Measurements from ENCODE around the gene SLC16A10. TPM values are rescaled to one million over a fixed set of nuclear protein-coding genes. Genes with fewer than 3 reads are reported as not detected.
"Not testable (repeated sequence)": the region's sequence is repeated elsewhere in the genome, so short reads cannot be mapped to it uniquely, and the experiment has no call there.

The SLC16A10 gene
- total and polyA plus RNA-seq, 3 experiments from 2014 or later, result 2.2 to 3.5 (median 3.3) TPM

GRCh38 chr6:111091987-111092386 lies 4.7 kb downstream of the SLC16A10 start:
- ChIA-PET CTCF (no interaction called here), POLR2A (no interaction called here)
- H3K27ac ChIP-seq (ENCODE audit: low read depth, low read length), result no peak overlapping the region
- no peak overlapping the region for H3K4me3 ChIP-seq (ENCODE audit: low read length)
- peaks cover 28% of the 10 kb centered on the region for H3K4me1 ChIP-seq (ENCODE audit: insufficient read depth, low read length)
- H3K9me3 ChIP-seq (ENCODE audit: low read length), result no peaks in the 10 kb centered on the region
- Mint-ChIP-seq H3K27me3 (peaks cover 4 to 29% of the 10 kb centered on the region in 2 donors), H3K4me3 (no peak overlapping the region), H3K36me3 (no peaks in the 10 kb centered on the region), H3K4me1 (peaks cover 16 to 32% (median 24%) of the 10 kb centered on the region in 3 donors), H3K9me3 (no peaks in the 10 kb centered on the region), H3K27ac (no peak overlapping the region)
- H3K27me3 ChIP-seq (ENCODE audit: insufficient read depth, low read length, poor library complexity, severe bottlenecking), result no peaks in the 10 kb centered on the region
- no peak for DNase-seq
- H3K36me3 ChIP-seq (ENCODE audit: insufficient read depth, low read length), result no peaks in the 10 kb centered on the region

GRCh38 chr6:111095488-111095887 lies 8.2 kb downstream of the SLC16A10 start:
- H3K4me3 Mint-ChIP-seq; H3K36me3 ChIP-seq (ENCODE audit: insufficient read depth, low read length); H3K9me3 Mint-ChIP-seq; H3K4me1 Mint-ChIP-seq; H3K4me3 ChIP-seq (ENCODE audit: low read length); H3K36me3 Mint-ChIP-seq; H3K27ac ChIP-seq (ENCODE audit: low read depth, low read length); DNase-seq; POLR2A ChIA-PET; CTCF ChIA-PET; H3K27me3 ChIP-seq (ENCODE audit: insufficient read depth, low read length, poor library complexity, severe bottlenecking); H3K27ac Mint-ChIP-seq; H3K9me3 ChIP-seq (ENCODE audit: low read length): not testable (repeated sequence)
- H3K4me1 ChIP-seq (ENCODE audit: insufficient read depth, low read length), result peaks cover 17% of the 10 kb centered on the region
- peaks cover 3 to 14% of the 10 kb centered on the region in 2 donors for H3K27me3 Mint-ChIP-seq

- no peak overlapping the region for H3K27ac ChIP-seq (ENCODE audit: low read depth, low read length)
- CTCF ChIA-PET, result no interaction called here
- peaks cover 17% of the 10 kb centered on the region for H3K4me1 ChIP-seq (ENCODE audit: insufficient read depth, low read length)
- no peaks in the 10 kb centered on the region for H3K27me3 ChIP-seq (ENCODE audit: insufficient read depth, low read length, poor library complexity, severe bottlenecking)
- Mint-ChIP-seq H3K4me1 (peaks cover 6 to 9% (median 8%) of the 10 kb centered on the region in 3 donors), H3K36me3 (no peaks in the 10 kb centered on the region), H3K27ac (peak overlapping the region in 5 of 8 donors; percentile 5 to 53 (median 24)), H3K27me3 (peaks cover 3 to 15% of the 10 kb centered on the region in 2 donors), H3K4me3 (peak overlapping the region in 1 of 7 donors; percentile 30), H3K9me3 (no peaks in the 10 kb centered on the region)
- POLR2A ChIA-PET, result no interaction called here
- DNase-seq, result peak in 3 of 5 donors; percentile 44 to 82 (median 47)
- no peaks in the 10 kb centered on the region for H3K9me3 ChIP-seq (ENCODE audit: low read length)
- H3K4me3 ChIP-seq (ENCODE audit: low read length), result no peak overlapping the region
- H3K36me3 ChIP-seq (ENCODE audit: insufficient read depth, low read length), result no peaks in the 10 kb centered on the region
These were observed 8.9 kb downstream of the SLC16A10 start for GRCh38 chr6:111096246-111096645.

- Mint-ChIP-seq H3K27ac (no peak overlapping the region), H3K9me3 (no peaks in the 10 kb centered on the region), H3K4me3 (no peak overlapping the region), H3K27me3 (peaks cover 0 to 6% of the 10 kb centered on the region in 2 donors), H3K4me1 (peaks cover 6 to 9% (median 8%) of the 10 kb centered on the region in 3 donors), H3K36me3 (no peaks in the 10 kb centered on the region)
- DNase-seq, result no peak
- ChIA-PET CTCF (no interaction called here), POLR2A (no interaction called here)
- H3K4me3 ChIP-seq (ENCODE audit: low read length), result no peak overlapping the region
- no peaks in the 10 kb centered on the region for H3K9me3 ChIP-seq (ENCODE audit: low read length)
- H3K27ac ChIP-seq (ENCODE audit: low read depth, low read length), result no peak overlapping the region
- no peaks in the 10 kb centered on the region for H3K36me3 ChIP-seq (ENCODE audit: insufficient read depth, low read length)
- H3K4me1 ChIP-seq (ENCODE audit: insufficient read depth, low read length), result peaks cover 17% of the 10 kb centered on the region
- no peaks in the 10 kb centered on the region for H3K27me3 ChIP-seq (ENCODE audit: insufficient read depth, low read length, poor library complexity, severe bottlenecking)
These were observed 11.3 kb downstream of the SLC16A10 start for GRCh38 chr6:111098597-111098996.

- no peaks in the 10 kb centered on the region for H3K36me3 ChIP-seq (ENCODE audit: insufficient read depth, low read length)
- ChIA-PET CTCF (no interaction called here), POLR2A (no interaction called here)
- Mint-ChIP-seq H3K4me3 (no peak overlapping the region), H3K27ac (no peak overlapping the region), H3K36me3 (no peaks in the 10 kb centered on the region), H3K4me1 (peaks cover 0 to 5% (median 0%) of the 10 kb centered on the region in 3 donors), H3K9me3 (peaks cover 0 to 4% (median 3%) of the 10 kb centered on the region in 5 donors), H3K27me3 (peaks cover 11 to 15% of the 10 kb centered on the region in 2 donors)
- no peak for DNase-seq
- H3K4me1 ChIP-seq (ENCODE audit: insufficient read depth, low read length), result peaks cover under 1% of the 10 kb centered on the region
- H3K27ac ChIP-seq (ENCODE audit: low read depth, low read length), result no peak overlapping the region
- H3K9me3 ChIP-seq (ENCODE audit: low read length), result no peaks in the 10 kb centered on the region
- H3K27me3 ChIP-seq (ENCODE audit: insufficient read depth, low read length, poor library complexity, severe bottlenecking), result no peaks in the 10 kb centered on the region
- no peak overlapping the region for H3K4me3 ChIP-seq (ENCODE audit: low read length)
These were observed 14.7 kb downstream of the SLC16A10 start for GRCh38 chr6:111101987-111102386.

GRCh38 chr6:111105578-111105977 lies 18.3 kb downstream of the SLC16A10 start:
- Histone ChIP-seq H3K27me3 (ENCODE audit: insufficient read depth, low read length, poor library complexity, severe bottlenecking) (no peaks in the 10 kb centered on the region), H3K27ac (ENCODE audit: low read depth, low read length) (no peak overlapping the region), H3K4me1 (ENCODE audit: insufficient read depth, low read length) (no peaks in the 10 kb centered on the region), H3K4me3 (ENCODE audit: low read length) (no peak overlapping the region), H3K36me3 (ENCODE audit: insufficient read depth, low read length) (no peaks in the 10 kb centered on the region), H3K9me3 (ENCODE audit: low read length) (peaks cover 7% of the 10 kb centered on the region)
- H3K27me3 Mint-ChIP-seq, result peaks cover 24% of the 10 kb centered on the region in 2 donors
- POLR2A ChIA-PET, result no interaction called here
- peaks cover 6 to 13% (median 9%) of the 10 kb centered on the region in 5 donors for H3K9me3 Mint-ChIP-seq
- CTCF ChIA-PET, result no interaction called here
- no peak overlapping the region for H3K27ac Mint-ChIP-seq
- H3K4me3 Mint-ChIP-seq, result no peak overlapping the region
- H3K4me1 Mint-ChIP-seq, result peaks cover 0 to 5% (median 0%) of the 10 kb centered on the region in 3 donors
- peaks cover 0 to 7% (median 0%) of the 10 kb centered on the region in 3 donors for H3K36me3 Mint-ChIP-seq
- no peak for DNase-seq

GRCh38 chr6:111107589-111107988 lies 20.3 kb downstream of the SLC16A10 start:
- H3K36me3 Mint-ChIP-seq, result peaks cover 0 to 11% (median 0%) of the 10 kb centered on the region in 3 donors
- DNase-seq, result no peak
- Histone ChIP-seq H3K4me3 (ENCODE audit: low read length) (no peak overlapping the region), H3K36me3 (ENCODE audit: insufficient read depth, low read length) (no peaks in the 10 kb centered on the region), H3K27me3 (ENCODE audit: insufficient read depth, low read length, poor library complexity, severe bottlenecking) (no peaks in the 10 kb centered on the region), H3K27ac (ENCODE audit: low read depth, low read length) (no peak overlapping the region), H3K4me1 (ENCODE audit: insufficient read depth, low read length) (no peaks in the 10 kb centered on the region), H3K9me3 (ENCODE audit: low read length) (peaks cover 7% of the 10 kb centered on the region)
- peaks cover 25 to 28% of the 10 kb centered on the region in 2 donors for H3K27me3 Mint-ChIP-seq
- CTCF ChIA-PET, result no interaction called here
- peaks cover 0 to 5% (median 0%) of the 10 kb centered on the region in 3 donors for H3K4me1 Mint-ChIP-seq
- no peak overlapping the region for H3K27ac Mint-ChIP-seq
- POLR2A ChIA-PET, result no interaction called here
- no peak overlapping the region for H3K4me3 Mint-ChIP-seq
- peaks cover 6 to 13% (median 9%) of the 10 kb centered on the region in 5 donors for H3K9me3 Mint-ChIP-seq

GRCh38 chr6:111110036-111110435 lies 22.7 kb downstream of the SLC16A10 start:
- POLR2A ChIA-PET, result no interaction called here

More at GRCh38 chr6:111110036-111110435, 22.7 kb downstream of the SLC16A10 start:
- H3K36me3 ChIP-seq (ENCODE audit: insufficient read depth, low read length), result no peaks in the 10 kb centered on the region
- no peaks in the 10 kb centered on the region for H3K27me3 ChIP-seq (ENCODE audit: insufficient read depth, low read length, poor library complexity, severe bottlenecking)
- H3K27ac ChIP-seq (ENCODE audit: low read depth, low read length), result no peak overlapping the region
- Mint-ChIP-seq H3K4me3 (no peak overlapping the region), H3K27ac (peak overlapping the region in 1 of 8 donors; percentile 62), H3K4me1 (peaks cover 14 to 17% (median 16%) of the 10 kb centered on the region in 3 donors), H3K27me3 (peaks cover 19 to 23% of the 10 kb centered on the region in 2 donors), H3K9me3 (peaks cover 6 to 13% (median 9%) of the 10 kb centered on the region in 5 donors), H3K36me3 (peaks cover 0 to 11% (median 0%) of the 10 kb centered on the region in 3 donors)
- peaks cover 19% of the 10 kb centered on the region for H3K4me1 ChIP-seq (ENCODE audit: insufficient read depth, low read length)
- CTCF ChIA-PET, result no interaction called here
- peaks cover 7% of the 10 kb centered on the region for H3K9me3 ChIP-seq (ENCODE audit: low read length)
- H3K4me3 ChIP-seq (ENCODE audit: low read length), result no peak overlapping the region
- no peak for DNase-seq

Measured in CD8-positive, alpha-beta memory T cell (primary cell).